SU-DHL-6 (cell line): ENCODE results near the gene ST6GAL1.

ENCODE experiments used
- H2AFZ ChIP-seq: fragments of 200-600 bp; sonication (generic); 2 replicates; pipeline ENCODE4 v1.6.1; 2014; ENCODE audit warnings: low read depth, mild to moderate bottlenecking, moderate library complexity, mixed read lengths, antibody characterized with exemption, low read length; ENCODE audit not compliant: severe bottlenecking
- H3F3A ChIP-seq: fragments of 200-600 bp; shearing (Covaris generic); 2 replicates; pipeline ENCODE4 v1.6.0; 2016; ENCODE audit warnings: antibody characterized with exemption, mild to moderate bottlenecking; ENCODE audit not compliant: insufficient read depth
- H3K27ac ChIP-seq: fragments of 200-600 bp; sonication (generic); 2 replicates; pipeline ENCODE4 v1.5.1; 2016; ENCODE audit warnings: low read depth, mild to moderate bottlenecking, low read length, moderate library complexity, mixed read lengths
- H3K27me3 ChIP-seq: fragments of 200-600 bp; sonication (generic), shearing (Covaris generic); 2 replicates; pipeline ENCODE4 v1.6.0; 2014; ENCODE audit warnings: mild to moderate bottlenecking, low read length
- H3K36me3 ChIP-seq: fragments of 200-600 bp; sonication (generic); 2 replicates; pipeline ENCODE4 v1.6.1; 2014; ENCODE audit warnings: mild to moderate bottlenecking, low read length, mixed read lengths
- H3K4me2 ChIP-seq: fragments of 300-600, 200-600 bp; shearing (Covaris generic), sonication (generic); 2 replicates; pipeline ENCODE4 v1.6.0; 2014; ENCODE audit warnings: low read length, low read depth, mild to moderate bottlenecking; ENCODE audit not compliant: poor library complexity, severe bottlenecking
- H3K4me3 ChIP-seq: fragments of 200-600 bp; sonication (generic); 2 replicates; pipeline ENCODE4 v1.5.1; 2014; ENCODE audit warnings: antibody characterized with exemption, low read length, mild to moderate bottlenecking, mixed read lengths; ENCODE audit not compliant: insufficient read depth, poor library complexity, severe bottlenecking
- H3K79me2 ChIP-seq: fragments of 200-600 bp; sonication (generic); 2 replicates; pipeline ENCODE4 v1.6.1; 2014; ENCODE audit warnings: mild to moderate bottlenecking, low read length, moderate library complexity; ENCODE audit not compliant: insufficient read depth
- H3K9ac ChIP-seq: fragments of 200-600 bp; sonication (generic); 2 replicates; pipeline ENCODE4 v1.7.0; 2014; ENCODE audit warnings: mild to moderate bottlenecking, low read length
- H3K9me2 ChIP-seq: fragments of 200-600 bp; sonication (generic); replicated peaks from 2 replicates; pipeline ENCODE4 v1.6.1; 2014; ENCODE audit warnings: low read length; ENCODE audit not compliant: insufficient read depth
- H3K9me3 ChIP-seq: fragments of 200-600 bp; sonication (generic); 2 replicates; pipeline ENCODE4 v1.6.1; 2014; ENCODE audit warnings: low read length, mixed read lengths; ENCODE audit not compliant: insufficient read depth
- H4K20me1 ChIP-seq: fragments of 200-600 bp; sonication (generic); 2 replicates; pipeline ENCODE4 v1.6.1; 2014; ENCODE audit warnings: low read depth, mild to moderate bottlenecking, antibody characterized with exemption, low read length, moderate library complexity, mixed read lengths
- EZH2phosphoT487 ChIP-seq: fragments of 200-600 bp; sonication (generic), shearing (Covaris generic); conservative IDR thresholded peaks from 2 replicates; pipeline ENCODE4 v1.6.1; 2018; ENCODE audit warnings: mild to moderate bottlenecking, antibody characterized with exemption, low read length, moderate library complexity, mixed read lengths
- TF ChIP-seq, protein P1 (sequence below): fragments of 200-600 bp; sonication (generic); IDR thresholded peaks from one replicate; pipeline ENCODE4 v1.5.1; 2017; ENCODE audit warnings: antibody characterized with exemption, mild to moderate bottlenecking, low read length, moderate library complexity; ENCODE audit not compliant: insufficient read depth, poor library complexity, severe bottlenecking

The ST6GAL1 gene

GRCh38 chr3:187074846-187075245, 144.5 kb downstream of the ST6GAL1 start:
- peaks cover 38% of the 10 kb centered on the region for H3K36me3 ChIP-seq
- no peak overlapping the region for H3K9ac ChIP-seq
- H3K4me3 ChIP-seq = no peak overlapping the region
- H3K27me3 ChIP-seq = no peaks in the 10 kb centered on the region
- no peak overlapping the region for H3K27ac ChIP-seq
- no peaks in the 10 kb centered on the region for H3K9me2 ChIP-seq
- H3K9me3 ChIP-seq = no peaks in the 10 kb centered on the region
- H2AFZ ChIP-seq = no peak overlapping the region
- no peaks in the 10 kb centered on the region for H4K20me1 ChIP-seq
- peaks cover 2% of the 10 kb centered on the region; the same call in 1 of the 2 replicates for H3K79me2 ChIP-seq
- H3K4me2 ChIP-seq = no peak overlapping the region
- peaks cover 76% of the 10 kb centered on the region for H3F3A ChIP-seq
- TF ChIP-seq EZH2phosphoT487 = no peak
- TF ChIP-seq, protein P1, sequence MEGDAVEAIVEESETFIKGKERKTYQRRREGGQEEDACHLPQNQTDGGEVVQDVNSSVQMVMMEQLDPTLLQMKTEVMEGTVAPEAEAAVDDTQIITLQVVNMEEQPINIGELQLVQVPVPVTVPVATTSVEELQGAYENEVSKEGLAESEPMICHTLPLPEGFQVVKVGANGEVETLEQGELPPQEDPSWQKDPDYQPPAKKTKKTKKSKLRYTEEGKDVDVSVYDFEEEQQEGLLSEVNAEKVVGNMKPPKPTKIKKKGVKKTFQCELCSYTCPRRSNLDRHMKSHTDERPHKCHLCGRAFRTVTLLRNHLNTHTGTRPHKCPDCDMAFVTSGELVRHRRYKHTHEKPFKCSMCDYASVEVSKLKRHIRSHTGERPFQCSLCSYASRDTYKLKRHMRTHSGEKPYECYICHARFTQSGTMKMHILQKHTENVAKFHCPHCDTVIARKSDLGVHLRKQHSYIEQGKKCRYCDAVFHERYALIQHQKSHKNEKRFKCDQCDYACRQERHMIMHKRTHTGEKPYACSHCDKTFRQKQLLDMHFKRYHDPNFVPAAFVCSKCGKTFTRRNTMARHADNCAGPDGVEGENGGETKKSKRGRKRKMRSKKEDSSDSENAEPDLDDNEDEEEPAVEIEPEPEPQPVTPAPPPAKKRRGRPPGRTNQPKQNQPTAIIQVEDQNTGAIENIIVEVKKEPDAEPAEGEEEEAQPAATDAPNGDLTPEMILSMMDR = no peak

DNA sequence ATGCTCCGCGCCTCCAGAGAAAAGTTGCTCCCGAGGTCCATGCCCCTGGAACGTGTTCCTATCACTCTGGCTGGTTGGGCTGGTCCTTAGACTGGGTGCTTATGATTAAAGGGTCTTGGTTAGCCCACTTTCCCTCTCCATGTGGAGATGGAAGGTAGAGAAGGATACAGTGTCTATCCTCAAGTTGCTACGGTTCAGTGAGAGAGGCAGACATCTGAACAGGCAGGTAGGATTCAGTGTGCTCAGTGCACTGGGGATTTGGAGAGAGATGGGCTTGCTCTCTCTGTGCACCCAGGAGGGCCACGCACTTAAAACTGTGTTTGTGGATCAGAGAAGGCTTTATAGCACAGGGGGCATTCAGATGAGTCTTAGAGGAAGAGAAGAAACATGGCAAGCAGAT, 146.0 kb downstream of the ST6GAL1 start:
- TF ChIP-seq, protein P1 = no peak
- TF ChIP-seq EZH2phosphoT487 = no peak
- H3K4me3 ChIP-seq = no peak overlapping the region
- H4K20me1 ChIP-seq = no peaks in the 10 kb centered on the region
- H3K79me2 ChIP-seq = no peaks in the 10 kb centered on the region
- peaks cover 31% of the 10 kb centered on the region; the same call in 1 of the 2 replicates for H3K36me3 ChIP-seq
- H3K27me3 ChIP-seq = no peaks in the 10 kb centered on the region
- H3K9me2 ChIP-seq = no peaks in the 10 kb centered on the region
- H3K9ac ChIP-seq = no peak overlapping the region
- H3K27ac ChIP-seq = peak overlapping the region; percentile 13
- H3F3A ChIP-seq = peaks cover 90% of the 10 kb centered on the region
- H3K9me3 ChIP-seq = no peaks in the 10 kb centered on the region
- H3K4me2 ChIP-seq = no peak overlapping the region
- no peak overlapping the region for H2AFZ ChIP-seq

DNA sequence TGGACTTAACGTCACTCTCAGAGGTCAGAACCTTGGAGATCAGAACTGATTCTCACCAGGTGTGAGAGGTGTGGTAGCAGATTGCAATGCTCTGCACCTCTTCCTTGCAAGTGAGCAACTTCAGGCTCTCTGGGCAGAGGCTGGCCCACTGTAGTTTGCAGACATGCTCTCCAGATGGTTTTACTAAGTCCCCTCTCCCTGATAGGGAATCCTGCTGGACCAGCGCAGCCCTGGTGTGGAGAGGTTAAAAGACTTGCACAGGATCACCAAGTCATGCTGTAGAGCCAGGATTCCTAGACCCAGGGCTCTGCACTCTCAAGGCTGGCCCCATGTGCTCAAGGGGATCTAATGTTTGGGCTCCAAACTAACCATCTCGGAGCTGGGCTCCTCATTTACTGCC, 146.8 kb downstream of the ST6GAL1 start:
- TF ChIP-seq EZH2phosphoT487 = no peak
- TF ChIP-seq, protein P1 = no peak
- no peak overlapping the region for H2AFZ ChIP-seq
- no peak overlapping the region for H3K4me2 ChIP-seq
- no peaks in the 10 kb centered on the region for H4K20me1 ChIP-seq
- H3K9ac ChIP-seq = no peak overlapping the region
- H3K79me2 ChIP-seq = no peaks in the 10 kb centered on the region
- no peaks in the 10 kb centered on the region for H3K9me3 ChIP-seq
- peaks cover 90% of the 10 kb centered on the region for H3F3A ChIP-seq
- H3K4me3 ChIP-seq = no peak overlapping the region
- H3K27ac ChIP-seq = no peak overlapping the region
- no peaks in the 10 kb centered on the region for H3K27me3 ChIP-seq
- peaks cover 27% of the 10 kb centered on the region; the same call in 1 of the 2 replicates for H3K36me3 ChIP-seq
- H3K9me2 ChIP-seq = no peaks in the 10 kb centered on the region
